Astrocyte (in vitro differentiated cells and primary cell): ENCODE data around the gene HOXC6. TPM values are rescaled to one million over a fixed set of nuclear protein-coding genes. Genes with fewer than 3 reads are reported as not detected.

Experiments
- DNase-seq: peaks from one replicate; pipeline ENCODE4 v3.0.0-alpha.2; 2010; ENCODE audit warnings: low read depth
- FAIRE-seq: peaks from 2 replicates; lab custom pipeline; 2011; peaks lifted over from hg19 to GRCh38; lab: Jason Lieb, UNC
- H2AFZ ChIP-seq: 2 replicates; pipeline ENCODE4 v1.6.0; 2012; ENCODE audit warnings: low read depth, low read length, inconsistent platforms
- H3K27ac ChIP-seq: 2 replicates; pipeline ENCODE4 v1.5.1; 2011; ENCODE audit warnings: low read depth, low read length, inconsistent platforms
- H3K27me3 ChIP-seq: 2 replicates; pipeline ENCODE4 v1.6.0; 2011; ENCODE audit warnings: low read length, inconsistent platforms; ENCODE audit not compliant: insufficient read depth
- H3K36me3 ChIP-seq: 2 replicates; pipeline ENCODE4 v1.5.1; 2011; ENCODE audit warnings: low read length, inconsistent platforms; ENCODE audit not compliant: insufficient read depth
- H3K4me1 ChIP-seq: 2 replicates; pipeline ENCODE4 v1.5.1; 2011; ENCODE audit warnings: low read length, inconsistent platforms; ENCODE audit not compliant: insufficient read depth
- H3K4me2 ChIP-seq: 2 replicates; pipeline ENCODE4 v1.6.0; 2012; ENCODE audit warnings: low read length, inconsistent platforms
- H3K4me3 ChIP-seq: 2 replicates; pipeline ENCODE4 v1.5.1; 2011; ENCODE audit warnings: low read depth, mild to moderate bottlenecking, low read length, inconsistent platforms; ENCODE audit not compliant: insufficient read depth
- H3K79me2 ChIP-seq: 2 replicates; pipeline ENCODE4 v1.6.0; 2012; ENCODE audit warnings: mild to moderate bottlenecking, low read length, inconsistent platforms; ENCODE audit not compliant: insufficient read depth
- H3K9ac ChIP-seq: 2 replicates; pipeline ENCODE4 v1.6.0; 2012; ENCODE audit warnings: mild to moderate bottlenecking, low read length, inconsistent platforms
- H3K9me3 ChIP-seq: 2 replicates; pipeline ENCODE4 v1.5.1; 2012; ENCODE audit warnings: low read depth, mild to moderate bottlenecking, low read length, inconsistent platforms; ENCODE audit not compliant: insufficient read depth
- H4K20me1 ChIP-seq: 2 replicates; pipeline ENCODE4 v1.6.0; 2012; ENCODE audit warnings: low read length, inconsistent platforms; ENCODE audit not compliant: insufficient read depth
- H3K27ac Mint-ChIP-seq: one replicate; pipeline ENCODE4 v1.8.0; 2021; ENCODE audit warnings: mild to moderate bottlenecking, mixed read lengths; ENCODE audit not compliant: unreplicated experiment
- H3K27me3 Mint-ChIP-seq: one replicate; pipeline ENCODE4 v1.8.0; 2021; ENCODE audit warnings: low read depth, mixed read lengths; ENCODE audit not compliant: unreplicated experiment
- H3K36me3 Mint-ChIP-seq: one replicate; pipeline ENCODE4 v1.8.0; 2021; ENCODE audit warnings: low read depth, mixed read lengths; ENCODE audit not compliant: unreplicated experiment
- H3K4me1 Mint-ChIP-seq: one replicate; pipeline ENCODE4 v1.8.0; 2021; ENCODE audit warnings: low read depth, mixed read lengths; ENCODE audit not compliant: unreplicated experiment
- H3K4me3 Mint-ChIP-seq: one replicate; pipeline ENCODE4 v1.8.0; 2021; ENCODE audit warnings: mild to moderate bottlenecking, moderate library complexity, mixed read lengths; ENCODE audit not compliant: unreplicated experiment
- H3K9me3 Mint-ChIP-seq: one replicate; pipeline ENCODE4 v1.8.0; 2021; ENCODE audit warnings: mild to moderate bottlenecking, mixed read lengths; ENCODE audit not compliant: unreplicated experiment
- CTCF ChIP-seq: IDR thresholded peaks from 2 replicates; pipeline ENCODE4 v1.5.1; 2011; ENCODE audit warnings: low read depth, mild to moderate bottlenecking, inconsistent platforms, low read length, moderate library complexity; ENCODE audit not compliant: insufficient read depth
- EZH2 ChIP-seq: IDR thresholded peaks from 2 replicates; pipeline ENCODE4 v1.6.1; 2012; ENCODE audit warnings: mild to moderate bottlenecking, low read length, inconsistent platforms; ENCODE audit not compliant: insufficient read depth
- total RNA-seq: library from RNA; stranded (reverse); gene quantifications from 2 replicates; pipeline ENCODE4 v1.2.1, GENCODE V29; 2021

The HOXC6 gene
- total RNA-seq, 1 donor from 2014 or later: not detected

GRCh38 chr12:54010972-54011664, 17.1 kb upstream of the HOXC6 start:
- Histone ChIP-seq H3K79me2 (no peaks in the 10 kb centered on the region), H3K9ac (no peak overlapping the region), H3K9me3 (no peaks in the 10 kb centered on the region), H4K20me1 (no peaks in the 10 kb centered on the region), H3K36me3 (no peaks in the 10 kb centered on the region), H3K27me3 (peaks cover 92% of the 10 kb centered on the region), H2AFZ (no peak overlapping the region), H3K27ac (no peak overlapping the region), H3K4me2 (no peak overlapping the region), H3K4me1 (peaks cover 3% of the 10 kb centered on the region), H3K4me3 (no peak overlapping the region)
- H3K9me3 Mint-ChIP-seq: peaks cover 11% of the 10 kb centered on the region
- H3K27ac Mint-ChIP-seq: no peak overlapping the region
- peaks cover 92% of the 10 kb centered on the region for H3K27me3 Mint-ChIP-seq
- no peaks in the 10 kb centered on the region for H3K4me1 Mint-ChIP-seq
- DNase-seq: no peak
- no peak for FAIRE-seq
- H3K4me3 Mint-ChIP-seq: no peak overlapping the region
- H3K36me3 Mint-ChIP-seq: no peaks in the 10 kb centered on the region
- TF ChIP-seq CTCF: no peak
- no peak for TF ChIP-seq EZH2

- Mint-ChIP-seq H3K4me1 (no peaks in the 10 kb centered on the region), H3K36me3 (no peaks in the 10 kb centered on the region), H3K4me3 (no peak overlapping the region), H3K27ac (no peak overlapping the region), H3K9me3 (peaks cover 11% of the 10 kb centered on the region), H3K27me3 (peaks cover 89% of the 10 kb centered on the region)
- Histone ChIP-seq H3K4me2 (no peak overlapping the region), H3K27ac (no peak overlapping the region), H3K9ac (no peak overlapping the region), H2AFZ (no peak overlapping the region), H3K27me3 (peaks cover 90% of the 10 kb centered on the region), H3K36me3 (no peaks in the 10 kb centered on the region), H3K9me3 (no peaks in the 10 kb centered on the region), H3K4me3 (no peak overlapping the region), H3K4me1 (no peaks in the 10 kb centered on the region), H3K79me2 (no peaks in the 10 kb centered on the region), H4K20me1 (no peaks in the 10 kb centered on the region)
- no peak for DNase-seq
- no peak for FAIRE-seq
- TF ChIP-seq EZH2 (no peak), CTCF (no peak)
Observed at GRCh38 chr12:54011665-54012532, 16.3 kb upstream of the HOXC6 start.
